OCI-LY1 (cell line): ENCODE results near the gene CLTB.

ENCODE experiments used
- EZH2 ChIP-seq: fragments of 200-600 bp; sonication (generic), shearing (Covaris generic); IDR thresholded peaks from 2 replicates; pipeline ENCODE4 v1.8.0; 2017; ENCODE audit warnings: borderline replicate concordance, mixed run types, mild to moderate bottlenecking, antibody characterized with exemption, low read length, moderate library complexity, mixed read lengths
- TF ChIP-seq, protein P1 (sequence below): fragments of 200-600 bp; sonication (generic), shearing (Covaris generic); IDR thresholded peaks from 2 replicates; pipeline ENCODE4 v1.5.1; 2017; ENCODE audit warnings: mild to moderate bottlenecking, antibody characterized with exemption, low read length, moderate library complexity, mixed read lengths

DNA sequence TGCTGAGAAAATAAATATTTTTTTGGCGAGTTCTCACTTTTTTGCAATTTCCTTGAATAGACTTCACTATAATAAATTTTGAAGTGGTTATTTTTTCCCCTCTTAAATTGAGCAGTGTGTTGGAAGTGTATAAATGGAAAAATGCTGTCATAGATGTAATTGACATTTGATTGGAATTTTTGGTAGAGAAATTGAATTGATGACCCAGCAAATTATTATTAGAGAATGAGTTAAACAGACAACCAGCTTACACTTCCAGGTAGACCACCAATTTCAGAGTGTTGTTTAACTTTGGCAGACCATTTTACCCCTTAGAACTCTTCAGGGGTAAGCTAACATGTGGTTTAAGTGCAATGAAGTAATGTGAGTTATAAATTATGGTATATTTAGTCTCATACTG is 33.7 kb upstream of the CLTB start:
- TF ChIP-seq, protein P1, sequence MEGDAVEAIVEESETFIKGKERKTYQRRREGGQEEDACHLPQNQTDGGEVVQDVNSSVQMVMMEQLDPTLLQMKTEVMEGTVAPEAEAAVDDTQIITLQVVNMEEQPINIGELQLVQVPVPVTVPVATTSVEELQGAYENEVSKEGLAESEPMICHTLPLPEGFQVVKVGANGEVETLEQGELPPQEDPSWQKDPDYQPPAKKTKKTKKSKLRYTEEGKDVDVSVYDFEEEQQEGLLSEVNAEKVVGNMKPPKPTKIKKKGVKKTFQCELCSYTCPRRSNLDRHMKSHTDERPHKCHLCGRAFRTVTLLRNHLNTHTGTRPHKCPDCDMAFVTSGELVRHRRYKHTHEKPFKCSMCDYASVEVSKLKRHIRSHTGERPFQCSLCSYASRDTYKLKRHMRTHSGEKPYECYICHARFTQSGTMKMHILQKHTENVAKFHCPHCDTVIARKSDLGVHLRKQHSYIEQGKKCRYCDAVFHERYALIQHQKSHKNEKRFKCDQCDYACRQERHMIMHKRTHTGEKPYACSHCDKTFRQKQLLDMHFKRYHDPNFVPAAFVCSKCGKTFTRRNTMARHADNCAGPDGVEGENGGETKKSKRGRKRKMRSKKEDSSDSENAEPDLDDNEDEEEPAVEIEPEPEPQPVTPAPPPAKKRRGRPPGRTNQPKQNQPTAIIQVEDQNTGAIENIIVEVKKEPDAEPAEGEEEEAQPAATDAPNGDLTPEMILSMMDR: no peak
- TF ChIP-seq EZH2: no peak
